Hematopoietic multipotent progenitor cell treated with erythropoietin and hydrocortisone succinate and interleukin-3 and kit ligand, for 6 days (in vitro differentiated cells): ENCODE results near the gene TESPA1.
A peak's percentile ranks its signal among the peaks of the same experiment; 100 is the strongest.
"Not testable (repeated sequence)": the region's sequence is repeated elsewhere in the genome, so short reads cannot be mapped to it uniquely, and the experiment has no call there.

Experiments
- DNase-seq: peaks from one replicate; pipeline ENCODE4 v3.0.0-alpha.2; 2015

The TESPA1 gene

DNA sequence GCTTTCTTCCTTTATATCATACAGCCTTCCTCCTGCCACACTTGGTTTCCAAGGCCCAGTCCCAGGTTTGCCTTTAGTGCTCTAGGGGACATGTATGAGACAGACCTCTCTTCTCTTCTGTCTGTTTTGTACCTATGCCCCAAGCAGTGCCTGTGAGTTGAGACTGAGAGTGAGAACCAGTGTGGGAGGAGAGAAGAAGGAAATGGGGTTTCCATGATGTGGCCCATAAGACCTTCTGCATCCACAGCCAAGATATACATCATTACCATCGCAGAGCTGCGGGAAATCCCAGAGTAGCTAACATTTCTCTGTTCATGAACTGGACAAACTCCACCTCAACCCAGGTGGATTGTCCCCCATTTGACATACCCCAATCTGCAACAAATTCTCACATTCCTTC lies 2.8 kb downstream of the TESPA1 start:
- no peak for DNase-seq

DNA sequence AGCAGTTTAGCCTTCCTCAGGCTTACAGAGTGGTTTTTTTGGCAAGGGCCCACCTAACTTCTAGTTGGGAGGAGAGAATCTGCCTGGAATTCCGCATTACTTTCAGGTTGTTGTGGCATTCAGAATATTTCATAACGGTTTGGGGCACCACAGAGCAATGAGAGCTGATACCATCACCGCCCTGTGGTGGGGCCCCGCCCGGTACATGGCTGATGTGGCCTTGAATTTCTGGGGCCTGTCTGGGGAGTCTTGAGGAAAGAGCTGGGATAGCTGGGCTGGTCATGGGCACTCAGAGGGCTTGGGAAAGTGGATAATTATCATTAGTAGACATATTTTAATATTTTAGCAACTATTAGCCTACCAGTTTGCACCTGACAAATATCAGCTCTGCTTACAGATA lies 4.2 kb downstream of the TESPA1 start:
- peak; percentile 85 for DNase-seq

DNA sequence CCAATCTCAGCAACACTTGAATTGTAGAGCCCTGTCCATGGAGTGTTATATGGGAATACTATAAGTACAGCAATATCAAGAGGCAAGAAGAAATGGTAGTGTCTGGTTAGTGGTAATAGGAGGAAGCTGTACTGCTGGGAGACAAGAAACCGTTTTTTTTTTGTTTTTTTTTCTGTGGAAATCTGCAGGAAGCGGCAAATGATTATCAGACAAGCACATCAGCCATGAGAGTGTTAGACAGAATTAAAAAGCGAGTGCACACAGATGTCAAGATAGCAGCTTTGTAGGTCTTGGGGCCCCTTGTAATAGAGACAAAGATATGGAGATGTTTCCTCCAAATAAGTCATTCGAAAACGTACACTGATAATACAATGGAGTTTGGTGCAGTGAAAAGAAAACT lies 6.7 kb downstream of the TESPA1 start:
- peak; percentile 84 for DNase-seq

DNA sequence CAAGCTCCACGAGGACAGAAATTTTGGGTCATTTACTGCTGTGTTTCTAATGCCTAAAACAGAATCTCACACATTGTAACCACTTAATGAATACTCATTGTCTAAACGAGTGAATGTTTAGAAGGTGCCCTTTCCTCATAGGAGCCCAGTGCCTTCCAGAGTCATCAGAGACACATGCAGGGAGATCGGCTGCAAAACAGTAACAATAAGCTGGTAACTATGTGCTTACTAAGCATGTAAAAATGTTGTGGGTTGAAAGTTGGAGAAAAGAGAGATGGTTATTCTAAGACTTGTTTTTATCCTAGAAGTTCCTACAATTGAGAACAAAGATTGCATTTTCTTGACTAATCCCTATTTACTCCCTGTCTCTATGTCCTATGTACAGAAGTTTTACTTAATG lies 7.4 kb downstream of the TESPA1 start:
- DNase-seq: no peak

DNA sequence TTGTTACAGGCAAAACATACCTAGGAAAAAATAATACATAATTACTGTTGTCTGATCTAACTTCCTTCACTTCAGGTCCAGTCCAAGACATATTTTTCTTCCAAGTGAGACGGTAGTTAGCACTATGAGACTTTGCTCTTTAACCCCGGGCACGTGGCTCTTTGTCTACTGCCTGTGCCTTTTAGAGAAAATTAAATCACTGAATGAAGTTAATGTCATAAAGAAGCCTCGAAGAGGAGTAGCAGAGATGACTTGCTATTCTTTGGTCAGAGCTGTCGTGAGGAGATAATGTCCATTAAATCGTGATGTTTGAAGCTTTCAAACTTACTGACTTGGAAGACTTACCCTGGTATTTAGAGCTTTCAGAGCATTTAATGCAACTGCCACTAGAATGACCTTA lies 8.7 kb downstream of the TESPA1 start:
- DNase-seq: peak; percentile 49

DNA sequence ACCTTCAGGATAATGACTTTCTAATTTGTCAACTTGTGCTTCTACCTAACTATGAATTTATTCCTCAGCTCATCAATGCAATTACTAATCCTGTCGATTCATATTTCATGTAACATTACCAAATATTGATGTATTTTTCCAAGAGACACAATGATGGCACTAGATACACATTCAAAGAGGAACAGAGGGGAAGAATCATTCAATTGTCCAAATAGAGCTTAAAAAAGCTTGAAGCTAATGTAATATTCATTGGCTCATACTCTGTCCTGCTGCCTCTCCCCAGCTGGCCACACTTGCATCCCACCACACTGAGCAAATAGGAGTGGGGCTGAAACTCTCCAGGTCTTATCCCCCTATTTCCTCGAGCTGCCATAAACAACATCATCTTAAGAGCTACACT lies 9.3 kb downstream of the TESPA1 start:
- no peak for DNase-seq

DNA sequence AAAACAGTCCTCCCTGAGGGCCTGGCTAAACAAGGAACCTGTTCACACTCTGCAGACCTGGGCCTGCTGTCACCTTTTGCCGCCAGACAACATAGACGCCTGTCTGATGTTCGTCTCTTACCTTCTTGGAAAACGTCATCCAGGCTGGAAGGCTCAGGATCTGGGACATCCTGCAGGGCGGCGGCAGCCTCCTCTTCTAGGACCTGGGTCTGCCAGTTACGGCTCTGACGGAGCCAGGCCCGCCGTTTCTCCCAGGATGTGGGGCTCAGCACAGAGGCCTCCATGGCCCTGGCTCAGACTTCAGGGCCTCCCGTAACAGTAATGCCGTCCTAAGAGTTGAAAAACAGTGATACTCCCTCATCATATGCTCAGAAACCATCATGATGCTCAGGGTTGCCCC lies 10.3 kb downstream of the TESPA1 start:
- no peak for DNase-seq

DNA sequence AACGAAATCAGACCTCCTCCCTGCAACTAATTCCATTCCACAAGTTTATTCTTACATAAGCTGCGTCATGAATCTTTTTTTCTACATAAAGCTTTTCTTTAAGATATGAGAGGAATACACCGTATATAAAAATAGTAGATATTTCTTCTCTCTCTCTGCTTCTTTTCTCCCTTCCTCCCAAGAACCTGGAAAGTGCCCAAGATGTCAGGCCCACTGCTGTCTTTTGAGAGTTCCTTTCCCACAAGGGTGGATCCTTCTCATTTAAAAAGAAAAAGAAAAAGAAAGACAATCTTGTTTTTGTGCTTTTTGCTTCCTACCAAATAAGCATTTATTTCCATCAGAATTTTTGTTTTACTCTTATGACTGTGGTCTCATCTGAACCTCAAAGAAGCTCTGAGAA lies 11.0 kb downstream of the TESPA1 start:
- no peak for DNase-seq

DNA sequence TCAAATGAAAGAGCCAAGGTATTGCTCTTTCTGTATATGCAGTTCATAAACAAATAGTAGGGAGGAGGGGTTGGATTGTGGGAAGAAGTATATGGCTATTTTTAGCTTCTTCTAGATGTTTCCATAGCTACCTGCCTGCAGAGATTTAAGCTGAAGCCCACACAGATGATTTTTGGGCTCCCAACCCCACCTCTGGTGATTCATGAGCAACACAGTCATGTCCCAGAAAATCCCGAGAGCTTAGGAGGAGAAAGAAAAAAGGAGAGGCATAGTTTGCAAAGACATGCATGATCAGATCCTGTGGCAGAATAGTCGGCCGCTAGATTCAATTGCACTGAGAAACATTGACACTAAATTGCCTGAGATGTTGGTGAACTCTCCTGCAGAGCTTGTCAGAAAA lies 13.8 kb downstream of the TESPA1 start:
- DNase-seq: no peak

DNA sequence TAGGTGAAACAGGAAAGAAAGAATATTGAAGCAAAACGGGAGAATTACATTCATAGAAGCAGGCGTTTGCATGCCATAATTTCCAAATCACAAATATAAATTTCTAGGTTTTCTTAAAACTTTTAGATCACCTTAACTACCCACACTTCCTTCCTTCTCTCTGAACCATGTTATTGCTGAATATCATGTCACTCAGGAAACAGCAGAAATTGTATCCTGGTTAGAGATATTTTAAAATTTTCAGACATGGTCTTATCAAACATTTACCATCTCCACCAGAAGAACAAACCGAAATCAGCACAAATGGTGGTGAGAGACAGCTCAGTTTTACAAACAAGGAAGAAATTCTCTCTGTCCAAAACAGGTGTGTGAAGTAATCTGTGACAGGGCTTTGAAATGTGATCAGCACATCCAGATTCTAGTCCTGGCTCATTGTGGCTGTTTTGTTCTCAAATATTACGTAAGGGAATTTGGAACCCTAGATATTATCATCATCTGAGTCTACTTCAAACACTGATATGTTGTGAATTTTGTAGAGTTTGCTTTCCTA lies 16.3 kb downstream of the TESPA1 start:
- DNase-seq: no peak

DNA sequence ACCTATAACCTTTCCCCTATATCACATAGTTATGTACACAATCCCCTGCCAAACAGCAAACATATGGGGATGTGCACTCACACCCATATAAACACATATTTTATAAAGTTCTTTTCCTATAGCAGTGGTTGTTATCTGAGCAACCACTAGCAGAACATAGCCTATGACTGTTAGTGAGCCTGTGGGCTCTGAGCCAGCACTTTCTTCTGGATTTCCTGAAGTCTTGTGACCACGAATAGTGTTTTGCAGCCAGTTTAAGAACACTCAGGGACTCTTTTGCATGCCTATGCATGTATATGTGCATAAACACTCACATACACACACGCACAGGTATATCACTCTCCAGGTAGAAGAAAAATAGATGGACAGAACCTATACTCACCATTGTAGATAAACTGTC lies 17.1 kb downstream of the TESPA1 start:
- peak; percentile 94 for DNase-seq

DNA sequence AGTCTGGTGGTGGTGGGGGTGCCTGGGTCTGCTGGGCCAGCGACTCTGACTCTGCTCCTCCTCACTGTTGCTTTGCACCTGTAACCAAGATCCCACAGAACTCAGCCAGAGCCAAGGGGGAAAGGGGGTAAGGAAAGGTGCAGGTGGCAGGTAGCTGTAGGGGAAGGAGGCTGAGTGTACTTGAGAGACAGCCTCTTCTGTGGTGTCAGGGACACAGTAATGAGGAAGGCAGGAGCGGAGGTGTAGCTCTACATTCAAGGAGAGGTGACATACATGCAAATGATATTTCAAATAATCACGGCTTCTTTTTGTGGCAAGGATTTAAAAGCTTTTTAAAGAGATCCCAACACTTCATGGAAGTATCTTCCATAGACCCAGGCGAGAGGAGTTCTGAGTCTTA lies 23.4 kb downstream of the TESPA1 start:
- no peak for DNase-seq

DNA sequence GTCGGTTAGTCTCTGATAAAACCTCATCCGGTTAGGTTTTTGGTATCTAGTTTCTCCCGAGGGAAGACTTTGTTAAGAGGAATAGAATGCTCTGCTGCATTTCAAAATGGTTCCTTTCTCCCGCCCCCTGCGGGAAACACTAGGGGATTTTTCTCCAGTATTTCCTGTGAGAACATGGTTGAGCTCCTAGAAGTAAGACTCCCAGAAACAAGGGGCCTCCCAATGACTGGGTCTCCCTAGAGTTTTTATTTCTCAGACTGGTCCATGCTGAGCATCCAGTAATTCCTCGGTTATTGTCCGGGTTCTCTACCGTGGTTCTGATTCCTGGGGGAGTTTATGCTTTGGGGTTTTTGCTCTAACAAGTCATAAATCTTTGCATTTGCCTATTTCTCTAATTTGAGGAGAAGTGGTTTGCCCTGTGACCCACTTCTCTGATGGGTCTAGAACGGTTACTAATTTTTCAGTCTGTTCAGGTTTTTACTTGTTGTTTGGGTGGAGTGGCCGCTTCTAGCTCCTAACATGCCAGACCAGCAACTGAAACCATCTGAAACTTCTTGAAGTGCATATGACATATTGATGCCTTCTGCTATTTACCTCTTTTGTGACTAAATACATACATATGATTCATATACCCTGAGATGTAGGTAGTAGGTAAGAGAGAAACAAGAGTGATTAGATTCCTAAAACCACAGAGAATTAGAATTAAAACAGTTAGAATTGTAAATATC lies 25.1 kb downstream of the TESPA1 start:
- DNase-seq: no peak

DNA sequence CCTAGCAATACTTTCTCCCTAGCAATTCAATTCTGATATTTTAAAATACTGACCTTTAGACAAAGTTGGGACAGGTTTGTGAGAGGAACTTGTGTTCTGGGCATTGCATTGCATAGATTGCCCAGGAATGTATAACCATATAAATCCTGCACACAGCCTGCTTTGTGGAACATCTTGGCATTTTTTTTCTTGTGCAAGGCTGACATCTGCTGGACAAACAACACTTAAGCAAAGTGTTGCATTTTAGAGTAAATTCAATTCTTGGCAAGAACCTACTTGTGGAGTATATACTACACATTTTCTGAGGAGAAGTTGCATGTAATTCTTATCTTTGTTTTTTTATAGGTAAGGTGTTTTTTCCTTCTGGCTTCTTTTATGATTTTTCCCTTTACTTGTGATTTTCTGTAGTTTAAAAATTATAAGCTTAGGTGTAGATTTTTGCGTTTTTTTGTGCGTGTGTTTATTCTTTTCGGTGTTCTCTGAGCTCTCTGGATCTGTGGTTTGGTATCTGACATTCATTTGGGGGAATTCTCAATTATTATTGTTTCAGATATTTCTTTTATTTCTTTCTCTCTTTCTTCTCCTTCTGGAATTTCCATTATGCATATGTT lies 26.4 kb downstream of the TESPA1 start:
- DNase-seq: peak; percentile 82

DNA sequence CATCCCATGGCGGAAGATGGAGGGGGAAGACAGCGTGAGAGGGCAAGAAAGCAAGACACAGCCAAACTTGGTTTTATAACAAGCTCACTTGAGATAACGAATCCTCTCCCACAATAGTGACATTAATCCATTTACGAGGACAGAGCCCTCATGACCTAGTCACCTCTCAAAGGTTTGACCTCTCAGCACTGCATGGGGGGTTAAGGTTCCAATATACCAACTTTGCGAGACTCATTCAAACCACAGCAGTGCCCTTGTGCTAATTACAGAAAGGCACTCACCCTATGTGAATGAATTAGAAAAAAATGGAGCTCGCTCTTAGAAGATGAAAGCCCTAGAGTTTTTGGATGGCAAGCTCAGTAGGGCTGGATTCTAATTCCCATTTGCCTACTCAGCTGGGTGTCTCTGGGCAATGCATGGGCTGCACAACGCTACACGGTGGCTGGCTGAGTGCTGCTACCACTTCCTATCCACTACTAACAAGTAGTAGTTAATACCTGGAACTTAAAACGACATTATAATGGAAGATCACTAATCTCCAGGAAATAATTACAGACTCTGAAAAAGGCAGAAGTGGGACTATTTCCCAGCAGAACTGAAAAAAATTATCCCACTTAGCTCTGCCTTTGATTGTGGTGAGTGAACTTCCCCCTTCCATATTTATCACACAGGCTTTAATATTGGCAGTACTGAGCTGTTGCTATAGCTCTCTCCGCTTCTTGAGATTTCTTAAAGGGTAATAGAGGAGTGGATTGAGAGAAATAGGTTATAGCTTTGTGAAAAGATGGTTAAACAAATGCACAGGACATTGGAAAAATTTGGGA lies 27.5 kb downstream of the TESPA1 start:
- DNase-seq: no peak

DNA sequence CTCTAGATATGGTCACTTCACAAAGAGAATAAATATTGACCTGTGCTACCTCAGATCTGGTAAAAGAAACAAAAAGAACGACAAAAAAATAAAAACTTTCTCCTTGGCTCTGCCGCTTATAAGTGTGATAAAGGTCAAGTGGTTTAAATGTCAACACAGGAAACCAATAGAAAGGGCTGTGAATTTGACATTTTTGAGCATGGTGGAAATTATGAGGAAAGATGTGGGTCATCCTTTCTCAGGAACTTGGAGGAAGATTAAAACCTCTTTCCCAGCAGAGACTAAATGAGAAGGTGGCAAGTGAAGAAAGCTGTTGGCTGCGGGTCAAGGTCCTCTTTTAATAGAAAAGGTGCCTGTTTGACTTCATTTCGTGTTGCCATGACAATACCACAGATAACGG lies 28.2 kb downstream of the TESPA1 start:
- DNase-seq: no peak

DNA sequence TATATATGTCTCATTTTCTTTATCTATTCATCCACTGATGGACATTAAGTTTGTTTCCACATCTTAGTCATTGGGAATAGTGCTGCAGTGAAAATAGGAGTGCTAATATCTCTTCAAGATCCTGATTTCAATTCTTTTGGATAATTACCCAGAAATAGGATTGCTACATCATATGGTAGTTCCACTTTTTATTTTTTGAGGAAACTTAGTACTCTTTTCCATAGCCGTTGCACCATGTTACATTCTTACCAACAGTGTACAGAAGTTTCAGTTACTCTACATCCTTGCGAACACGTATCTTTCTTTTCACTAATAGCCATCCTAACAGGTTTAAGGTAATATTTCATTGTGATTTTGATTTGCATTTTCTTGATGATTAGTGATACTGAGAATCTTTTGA lies 29.8 kb downstream of the TESPA1 start:
- DNase-seq: no peak

DNA sequence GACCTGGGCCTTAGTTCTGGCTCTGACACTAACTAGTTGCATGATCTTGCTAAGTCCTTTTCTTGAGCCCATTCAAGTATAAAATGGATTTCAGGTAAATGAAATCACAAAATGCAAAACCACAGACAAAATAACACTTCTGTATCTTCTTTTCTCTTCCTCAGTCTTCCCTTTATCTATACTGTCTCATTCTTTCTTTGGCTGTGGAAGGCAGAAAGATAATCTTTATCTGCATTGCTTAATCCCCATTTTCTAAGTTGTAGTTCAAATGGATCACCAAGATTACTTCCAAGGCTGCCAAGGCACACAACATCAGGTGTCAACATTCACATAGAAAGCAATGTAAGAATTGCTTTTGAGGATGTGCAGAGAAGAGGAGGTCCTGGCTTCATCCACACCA lies 30.3 kb downstream of the TESPA1 start:
- DNase-seq: no peak

DNA sequence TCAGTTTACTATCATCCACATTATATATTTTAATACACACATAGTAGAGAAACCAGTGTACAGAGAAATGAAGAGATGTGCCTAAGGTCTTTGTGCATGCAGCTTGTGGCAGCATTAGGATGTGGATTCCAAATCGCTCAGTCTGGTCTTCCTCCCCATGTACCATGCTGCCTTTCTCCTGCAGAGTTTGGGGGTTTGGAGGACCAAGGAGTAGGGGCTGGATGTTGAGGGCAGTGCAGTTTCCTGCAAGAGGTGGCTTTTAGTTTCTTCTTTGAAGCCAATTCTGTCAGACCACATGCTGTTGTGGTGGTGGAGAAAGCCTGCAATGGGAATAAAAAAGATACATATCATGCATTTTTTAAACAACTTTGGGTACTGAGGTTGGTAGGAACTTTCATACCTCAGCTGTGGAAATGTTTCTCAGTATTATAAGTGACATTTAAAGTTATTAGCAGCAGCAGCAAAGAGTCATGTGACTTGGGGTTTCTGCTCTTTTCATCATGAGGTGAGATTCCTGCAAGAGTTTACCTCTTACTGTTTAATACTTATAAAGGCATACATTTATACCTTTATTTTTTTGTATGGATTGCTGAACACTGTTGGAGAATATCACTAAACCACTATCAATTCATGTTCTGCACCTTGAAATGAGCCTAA lies 34.4 kb downstream of the TESPA1 start:
- no peak for DNase-seq

DNA sequence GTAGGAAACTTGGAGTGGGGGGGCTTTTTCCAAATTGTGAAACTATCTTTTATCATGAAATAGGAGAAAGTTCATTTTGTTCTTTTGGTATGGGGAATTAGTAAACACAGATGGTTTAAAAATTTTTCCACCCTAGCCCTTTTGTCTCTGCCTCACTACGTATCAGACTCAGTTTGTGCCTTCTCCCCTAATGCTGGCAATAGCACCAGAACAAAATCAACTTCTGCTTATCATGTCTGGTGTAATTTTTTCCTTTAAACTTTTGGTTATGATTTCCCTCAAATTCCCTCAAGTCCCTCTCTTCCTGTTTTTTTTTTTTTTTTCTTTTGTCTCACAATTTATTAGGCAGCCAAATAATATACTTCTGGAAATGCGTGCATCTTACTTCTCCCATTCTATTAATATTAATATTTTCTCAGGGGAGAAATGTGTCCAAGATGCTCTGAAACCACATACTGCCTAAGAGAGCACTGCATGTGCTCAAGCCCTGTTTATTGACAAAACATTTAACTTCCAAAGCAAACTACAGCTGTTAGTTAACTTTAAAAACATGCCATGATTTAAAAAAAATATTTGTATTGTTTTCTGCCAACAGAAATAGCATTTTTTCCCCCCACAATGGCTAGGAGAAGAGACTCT lies 35.4 kb downstream of the TESPA1 start:
- DNase-seq: no peak

DNA sequence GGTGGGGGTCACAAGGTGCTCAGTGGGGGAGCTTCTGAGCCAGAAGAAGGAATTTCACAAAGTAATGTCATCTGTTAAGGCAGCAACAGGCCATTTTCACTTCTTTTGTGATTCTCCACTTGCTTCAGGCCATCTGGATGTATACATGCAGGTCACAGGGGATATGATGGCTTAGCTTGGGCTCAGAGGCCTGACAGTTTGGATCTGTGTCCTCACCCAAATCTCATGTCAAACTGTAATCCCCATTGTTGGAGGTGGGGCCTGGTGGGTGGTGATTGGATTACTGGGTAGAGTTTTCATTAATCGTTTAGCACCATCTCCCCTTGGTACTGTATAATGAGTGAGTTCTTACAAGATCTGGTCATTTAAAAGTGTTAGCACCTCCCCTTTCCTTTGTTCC lies 36.4 kb downstream of the TESPA1 start:
- no peak for DNase-seq

DNA sequence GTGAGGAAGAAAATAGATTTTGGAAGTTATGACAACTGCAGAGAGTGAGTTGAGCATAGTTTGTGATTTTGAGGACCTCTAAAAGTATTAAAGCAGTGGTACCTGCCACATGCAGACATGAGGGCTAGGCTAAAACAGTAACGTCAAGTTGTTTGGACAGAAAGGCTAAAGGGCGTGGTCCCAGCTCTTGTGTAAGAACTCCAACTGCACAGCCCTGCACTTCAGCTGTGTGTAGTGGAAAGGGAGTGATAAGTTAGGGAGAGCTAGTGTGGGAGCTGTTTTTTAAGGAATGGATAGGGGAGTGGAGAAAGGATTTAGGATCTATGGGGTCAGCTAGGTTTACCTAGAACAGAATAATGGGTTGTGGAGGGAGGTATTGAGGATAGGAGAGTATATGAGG lies 39.5 kb downstream of the TESPA1 start:
- no peak for DNase-seq

DNA sequence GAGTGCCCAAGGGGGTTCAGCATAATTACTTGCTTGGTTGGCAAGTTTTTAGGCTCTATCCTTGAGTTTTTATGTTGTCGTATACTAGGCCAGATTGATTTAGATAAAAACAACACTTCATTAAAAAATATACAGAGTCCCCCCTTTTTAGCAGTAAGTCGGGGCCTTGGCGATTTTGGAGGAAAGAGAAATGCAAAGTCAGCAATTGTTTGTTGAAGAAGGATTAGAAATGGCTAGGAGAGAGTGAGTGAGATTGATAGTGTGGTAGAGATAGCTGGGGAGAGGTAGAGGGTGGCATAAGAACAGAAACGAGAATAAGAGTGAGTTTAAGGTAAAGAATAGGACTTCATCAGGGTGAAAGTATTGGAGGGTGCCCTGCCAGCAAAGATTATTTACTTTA lies 41.3 kb downstream of the TESPA1 start:
- not testable (repeated sequence) for DNase-seq
